KOPT-K1 (cell line): Measurements from ENCODE around the gene RAPGEF5.

Experiments used
- H3K27ac ChIP-seq: fragments of 200-600 bp; sonication (generic); 2 replicates; pipeline ENCODE4 v1.5.1; 2016; ENCODE audit warnings: antibody characterized with exemption, mild to moderate bottlenecking, low read depth, low read length; ENCODE audit not compliant: poor library complexity, severe bottlenecking
- H3K36me3 ChIP-seq: fragments of 200-600 bp; sonication (generic); 2 replicates; pipeline ENCODE4 v1.5.1; 2017; ENCODE audit warnings: antibody characterized with exemption, mild to moderate bottlenecking, low read length, moderate library complexity; ENCODE audit not compliant: insufficient read depth
- H3K9me3 ChIP-seq: fragments of 200-600 bp; sonication (generic); 2 replicates; pipeline ENCODE4 v1.5.1; 2017; ENCODE audit warnings: antibody characterized with exemption, low read length, mild to moderate bottlenecking; ENCODE audit not compliant: insufficient read depth, poor library complexity, severe bottlenecking

Gene RAPGEF5

DNA sequence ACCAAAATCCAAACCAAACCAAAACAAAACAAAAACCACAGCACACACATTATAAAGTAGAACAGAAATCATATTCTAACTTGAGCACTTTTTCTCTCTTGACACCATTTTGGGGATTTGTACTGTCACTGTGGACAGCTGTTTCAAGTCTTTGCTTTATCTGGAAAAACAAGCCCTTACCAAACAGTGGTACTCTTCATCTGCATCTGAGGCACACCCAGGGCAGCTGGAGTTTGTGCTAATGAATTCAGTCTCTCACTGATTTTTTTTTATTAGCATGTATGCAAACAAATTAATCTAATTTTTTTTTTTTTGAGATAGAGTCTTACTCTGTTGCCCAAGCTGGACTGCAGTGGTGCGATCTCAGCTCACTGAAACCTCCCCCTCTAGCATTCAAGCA is 171.4 kb downstream of the RAPGEF5 start:
- peaks cover 1% of the 10 kb centered on the region for H3K9me3 ChIP-seq
- H3K27ac ChIP-seq: no peak overlapping the region
- H3K36me3 ChIP-seq: peaks cover 33% of the 10 kb centered on the region

GRCh38 chr7:22184549-22185199 is 172.3 kb downstream of the RAPGEF5 start:
- Histone ChIP-seq H3K27ac (no peak overlapping the region), H3K36me3 (peaks cover 24% of the 10 kb centered on the region)

GRCh38 chr7:22183522-22184280 is 173.3 kb downstream of the RAPGEF5 start:
- peaks cover 12% of the 10 kb centered on the region for H3K9me3 ChIP-seq
- peaks cover 19% of the 10 kb centered on the region for H3K36me3 ChIP-seq
- no peak overlapping the region for H3K27ac ChIP-seq

More at GRCh38 chr7:22184549-22185199, 172.3 kb downstream of the RAPGEF5 start:
- peaks cover 10% of the 10 kb centered on the region for H3K9me3 ChIP-seq

DNA sequence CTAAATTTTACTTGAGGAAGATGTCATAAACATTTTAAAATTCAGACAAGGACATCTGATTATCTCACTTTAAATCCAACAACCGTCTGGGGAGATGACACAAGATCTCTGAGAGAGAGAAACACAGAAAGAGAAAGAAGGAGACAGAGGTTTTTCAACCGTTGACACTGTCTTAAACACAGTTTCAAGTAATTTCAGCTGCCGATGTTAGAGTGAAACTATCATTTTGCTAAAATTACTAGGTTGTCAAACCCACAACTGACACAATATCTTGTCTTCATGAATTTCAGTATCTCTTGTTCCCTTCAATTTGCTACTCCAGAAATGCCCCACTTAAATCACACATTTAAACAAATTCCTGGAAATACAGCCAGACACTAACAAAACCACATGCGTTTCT is 174.8 kb downstream of the RAPGEF5 start:
- peaks cover 12% of the 10 kb centered on the region for H3K9me3 ChIP-seq
- H3K36me3 ChIP-seq: peaks cover 15% of the 10 kb centered on the region
- no peak overlapping the region for H3K27ac ChIP-seq

DNA sequence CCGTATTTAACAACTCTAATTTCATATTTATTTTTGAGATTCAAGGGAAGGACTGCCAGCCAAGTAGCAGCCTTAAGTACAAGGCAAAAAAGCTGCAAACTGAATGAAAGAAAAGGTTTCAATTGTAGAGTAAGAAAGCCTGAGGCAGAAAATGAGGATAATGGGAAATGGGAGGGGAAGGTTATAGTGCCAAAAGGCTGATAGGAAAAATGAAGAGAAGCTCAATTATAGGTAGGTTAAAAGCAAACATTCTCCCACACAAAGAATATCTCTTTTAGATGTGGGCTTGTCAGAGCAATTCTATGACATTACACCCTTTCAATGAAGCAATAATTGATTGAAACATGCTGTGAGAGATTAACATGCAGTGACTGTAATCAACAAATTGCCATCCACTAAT is 175.3 kb downstream of the RAPGEF5 start:
- Histone ChIP-seq H3K27ac (no peak overlapping the region), H3K9me3 (peaks cover 12% of the 10 kb centered on the region), H3K36me3 (peaks cover 19% of the 10 kb centered on the region)

DNA sequence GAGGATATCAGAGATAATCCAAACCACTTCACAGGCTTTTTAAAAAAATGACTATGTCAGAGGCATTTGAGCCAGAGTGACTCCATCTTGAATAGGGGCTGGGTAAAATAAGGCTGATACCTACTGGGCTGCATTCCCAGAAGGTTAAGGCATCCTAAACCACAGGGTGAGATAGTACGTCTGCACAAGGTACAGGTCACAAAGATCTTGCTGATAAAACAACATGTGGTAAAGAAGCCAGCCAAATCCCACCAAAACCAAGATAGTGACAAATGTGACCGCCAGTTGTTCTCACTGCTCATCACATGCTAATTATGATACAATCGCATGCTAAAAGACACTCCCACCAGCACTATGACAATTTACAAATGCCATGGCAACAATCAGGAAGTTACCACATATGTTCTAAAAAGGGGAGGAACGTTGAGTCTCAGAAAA is 177.5 kb downstream of the RAPGEF5 start:
- peaks cover 19% of the 10 kb centered on the region for H3K36me3 ChIP-seq
- peaks cover 12% of the 10 kb centered on the region for H3K9me3 ChIP-seq
- H3K27ac ChIP-seq: no peak overlapping the region

GRCh38 chr7:22178735-22179134 is 178.2 kb downstream of the RAPGEF5 start:
- H3K9me3 ChIP-seq: peaks cover 12% of the 10 kb centered on the region
- no peak overlapping the region for H3K27ac ChIP-seq
- peaks cover 17% of the 10 kb centered on the region for H3K36me3 ChIP-seq

GRCh38 chr7:22176791-22177412 is 180.1 kb downstream of the RAPGEF5 start:
- peaks cover 17% of the 10 kb centered on the region for H3K36me3 ChIP-seq
- no peak overlapping the region for H3K27ac ChIP-seq
- H3K9me3 ChIP-seq: peaks cover 12% of the 10 kb centered on the region

DNA sequence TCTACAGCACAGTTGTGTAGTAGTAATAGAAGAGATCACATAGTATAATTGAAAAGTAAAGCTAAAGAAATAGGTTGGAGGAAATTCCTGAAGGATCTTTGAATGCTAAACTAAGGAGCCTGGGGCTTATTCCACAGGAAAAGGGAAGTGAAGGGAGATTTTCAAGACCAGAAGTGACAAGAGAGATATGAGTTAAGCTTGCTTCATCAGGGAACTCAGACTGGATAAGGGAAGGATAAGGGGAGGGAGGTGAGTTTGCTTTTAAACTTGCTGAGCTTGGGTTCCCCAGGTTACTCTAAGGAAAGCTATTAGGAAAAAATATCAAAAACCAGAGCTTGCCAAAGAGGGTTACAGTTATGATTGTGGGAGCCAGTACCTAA is 182.4 kb downstream of the RAPGEF5 start:
- H3K9me3 ChIP-seq: peaks cover 1% of the 10 kb centered on the region
- peaks cover 17% of the 10 kb centered on the region for H3K36me3 ChIP-seq
- peak overlapping the region; percentile 2 for H3K27ac ChIP-seq

DNA sequence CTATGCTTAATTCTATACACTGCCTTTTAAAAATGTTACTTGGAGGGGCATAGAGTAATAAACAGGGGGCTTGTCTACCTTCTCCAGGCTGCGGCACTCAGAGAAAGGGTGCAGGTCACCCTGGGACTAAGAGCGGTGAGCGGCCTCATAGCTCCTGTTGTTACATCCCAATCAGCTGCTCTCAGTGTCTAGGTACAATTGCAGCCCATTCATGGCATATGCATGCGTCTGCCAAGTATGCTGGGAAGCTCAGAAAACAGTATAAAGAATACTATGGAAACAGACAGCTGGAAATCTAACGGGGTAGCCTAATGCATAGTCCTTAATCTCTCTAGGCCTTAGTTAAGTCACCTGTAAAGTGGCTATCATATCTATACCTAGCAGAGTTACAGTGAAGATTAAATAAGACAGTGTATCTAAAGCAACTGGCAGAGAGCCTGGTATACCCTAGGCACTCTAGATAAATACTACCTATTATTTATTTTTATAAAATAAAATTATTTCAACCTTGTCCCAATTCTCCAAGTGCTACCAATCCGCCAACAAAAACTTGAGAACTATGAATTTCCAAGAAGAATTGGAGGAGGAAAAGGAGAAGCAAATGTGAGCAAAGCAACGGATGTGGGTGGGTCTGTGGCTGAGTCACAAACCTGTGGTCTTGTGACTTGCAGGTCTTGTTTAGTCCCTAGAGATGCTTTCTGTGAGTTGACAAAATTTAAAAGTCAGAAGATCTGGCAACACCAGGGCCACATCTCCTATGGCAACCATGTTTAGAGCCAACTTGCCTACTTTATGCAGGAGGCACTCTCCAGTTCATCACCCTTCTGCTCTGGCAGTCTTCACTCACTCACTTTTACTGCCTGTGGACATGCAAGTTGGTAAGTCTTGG is 183.0 kb downstream of the RAPGEF5 start:
- Histone ChIP-seq H3K36me3 (peaks cover 17% of the 10 kb centered on the region), H3K9me3 (no peaks in the 10 kb centered on the region), H3K27ac (peak overlapping the region; percentile 2)

- Histone ChIP-seq H3K27ac (no peak overlapping the region), H3K36me3 (peaks cover 4% of the 10 kb centered on the region; the same call in 1 of the 2 replicates), H3K9me3 (no peaks in the 10 kb centered on the region)
Measured at GRCh38 chr7:22168129-22168634, 188.8 kb downstream of the RAPGEF5 start.

DNA sequence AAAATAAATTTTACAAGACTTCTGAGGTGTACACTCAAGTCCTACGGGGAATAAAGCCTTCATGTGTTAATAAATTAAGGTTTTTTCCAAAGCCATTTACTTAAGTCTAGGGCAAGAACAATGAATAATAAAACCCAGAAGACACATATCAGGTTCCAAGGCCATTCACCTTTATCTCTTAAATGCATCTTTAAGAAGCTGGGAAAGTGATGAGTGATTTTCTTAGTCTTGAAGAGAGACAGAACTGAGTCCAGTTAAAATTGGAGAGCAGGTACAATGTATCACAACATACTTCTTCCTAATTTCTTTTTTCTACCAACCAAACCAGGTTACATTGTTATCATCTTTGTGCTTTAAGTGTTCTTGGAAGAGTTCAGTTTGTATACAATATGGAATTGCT is 189.5 kb downstream of the RAPGEF5 start:
- Histone ChIP-seq H3K36me3 (peaks cover 4% of the 10 kb centered on the region; the same call in 1 of the 2 replicates), H3K9me3 (no peaks in the 10 kb centered on the region), H3K27ac (no peak overlapping the region)

DNA sequence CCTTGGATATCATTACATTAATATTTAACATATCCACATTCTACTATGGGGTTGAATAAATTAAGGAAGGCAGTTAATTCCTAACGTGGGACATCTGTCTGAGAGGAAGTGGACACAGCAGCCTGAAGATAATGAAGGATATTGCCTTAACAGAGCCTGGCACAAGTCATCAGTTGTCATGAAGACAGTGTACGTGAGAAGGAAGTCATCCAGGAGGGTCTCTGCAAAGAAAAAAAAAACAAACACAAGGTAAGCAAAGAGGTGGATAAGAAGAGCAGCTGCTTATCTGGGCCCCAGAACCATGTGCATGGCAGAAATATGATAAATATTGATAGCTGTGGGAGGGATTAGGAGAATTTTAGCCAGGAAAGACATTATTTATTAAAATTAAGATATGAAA is 190.0 kb downstream of the RAPGEF5 start:
- Histone ChIP-seq H3K36me3 (peaks cover 4% of the 10 kb centered on the region; the same call in 1 of the 2 replicates), H3K9me3 (no peaks in the 10 kb centered on the region), H3K27ac (no peak overlapping the region)

DNA sequence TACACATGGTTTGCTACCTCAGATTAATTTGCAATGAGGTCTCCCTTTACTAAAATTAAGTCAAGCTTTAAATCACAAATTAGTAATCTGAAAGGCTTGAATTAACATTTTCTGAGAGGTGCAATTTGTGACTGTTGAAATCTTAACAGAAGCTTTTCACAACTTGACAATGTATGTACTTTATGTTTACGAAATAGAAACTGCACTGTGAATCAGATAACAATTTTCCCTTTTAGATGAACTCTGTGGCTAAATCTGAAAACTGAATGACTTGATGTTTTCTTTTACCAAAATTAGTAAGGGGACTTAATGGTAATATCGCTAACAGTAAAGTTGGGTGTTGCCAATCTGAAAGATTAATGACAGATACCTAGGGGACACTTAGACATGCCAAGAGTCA is 197.6 kb downstream of the RAPGEF5 start:
- Histone ChIP-seq H3K27ac (no peak overlapping the region), H3K36me3 (peaks cover 29% of the 10 kb centered on the region), H3K9me3 (no peaks in the 10 kb centered on the region)
